Measurements from ENCODE around the gene CPN2.

Gene CPN2

DNA sequence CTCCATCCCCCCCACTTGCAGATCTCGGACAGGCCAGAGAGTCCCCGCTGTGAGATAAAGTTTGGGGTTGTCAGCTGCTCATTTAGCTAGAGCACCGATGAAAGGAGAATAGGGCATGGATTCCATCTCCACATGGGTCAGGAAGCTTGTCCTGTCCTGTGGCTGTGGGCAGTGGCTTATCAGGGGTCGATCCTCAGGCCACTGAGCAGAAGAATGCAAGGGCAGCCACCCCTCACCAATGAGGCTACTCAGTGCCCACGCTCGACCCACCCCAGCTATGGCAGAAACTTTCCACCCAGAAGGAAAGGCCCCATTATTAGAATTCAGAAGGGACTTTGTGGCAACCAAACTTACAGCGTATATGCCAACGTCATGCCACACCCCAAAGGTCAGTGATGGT, 43.3 kb downstream of the CPN2 start:
- ChIA-PET POLR2A (no interaction called here), CTCF (no interaction called here)
- DNase-seq (ENCODE audit: extremely low spot score) = no peak
- TF ChIP-seq TARDBP (IDR thresholded peaks at IDR 0.05) (no peak), SP1 (IDR thresholded peaks at IDR 0.05) (no peak), LEF1 (IDR thresholded peaks at IDR 0.05; ENCODE audit: borderline replicate concordance) (no peak), NFRKB (IDR thresholded peaks at IDR 0.05) (no peak), HDGF (IDR thresholded peaks at IDR 0.05; ENCODE audit: borderline replicate concordance) (no peak), FOXA1 (IDR thresholded peaks at IDR 0.05) (no peak), ZNF384 (IDR thresholded peaks at IDR 0.05) (no peak), ARNT (IDR thresholded peaks at IDR 0.05) (no peak), CTBP1 (IDR thresholded peaks at IDR 0.05; ENCODE audit: borderline replicate concordance) (no peak), ELF4 (IDR thresholded peaks at IDR 0.05) (no peak), FOXM1 (IDR thresholded peaks at IDR 0.05; ENCODE audit: borderline replicate concordance) (no peak), BHLHE40 (IDR thresholded peaks at IDR 0.05; ENCODE audit: borderline replicate concordance) (no peak)
- TF ChIP-seq, protein P1, sequence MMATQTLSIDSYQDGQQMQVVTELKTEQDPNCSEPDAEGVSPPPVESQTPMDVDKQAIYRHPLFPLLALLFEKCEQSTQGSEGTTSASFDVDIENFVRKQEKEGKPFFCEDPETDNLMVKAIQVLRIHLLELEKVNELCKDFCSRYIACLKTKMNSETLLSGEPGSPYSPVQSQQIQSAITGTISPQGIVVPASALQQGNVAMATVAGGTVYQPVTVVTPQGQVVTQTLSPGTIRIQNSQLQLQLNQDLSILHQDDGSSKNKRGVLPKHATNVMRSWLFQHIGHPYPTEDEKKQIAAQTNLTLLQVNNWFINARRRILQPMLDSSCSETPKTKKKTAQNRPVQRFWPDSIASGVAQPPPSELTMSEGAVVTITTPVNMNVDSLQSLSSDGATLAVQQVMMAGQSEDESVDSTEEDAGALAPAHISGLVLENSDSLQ (IDR thresholded peaks at IDR 0.05) = no peak

DNA sequence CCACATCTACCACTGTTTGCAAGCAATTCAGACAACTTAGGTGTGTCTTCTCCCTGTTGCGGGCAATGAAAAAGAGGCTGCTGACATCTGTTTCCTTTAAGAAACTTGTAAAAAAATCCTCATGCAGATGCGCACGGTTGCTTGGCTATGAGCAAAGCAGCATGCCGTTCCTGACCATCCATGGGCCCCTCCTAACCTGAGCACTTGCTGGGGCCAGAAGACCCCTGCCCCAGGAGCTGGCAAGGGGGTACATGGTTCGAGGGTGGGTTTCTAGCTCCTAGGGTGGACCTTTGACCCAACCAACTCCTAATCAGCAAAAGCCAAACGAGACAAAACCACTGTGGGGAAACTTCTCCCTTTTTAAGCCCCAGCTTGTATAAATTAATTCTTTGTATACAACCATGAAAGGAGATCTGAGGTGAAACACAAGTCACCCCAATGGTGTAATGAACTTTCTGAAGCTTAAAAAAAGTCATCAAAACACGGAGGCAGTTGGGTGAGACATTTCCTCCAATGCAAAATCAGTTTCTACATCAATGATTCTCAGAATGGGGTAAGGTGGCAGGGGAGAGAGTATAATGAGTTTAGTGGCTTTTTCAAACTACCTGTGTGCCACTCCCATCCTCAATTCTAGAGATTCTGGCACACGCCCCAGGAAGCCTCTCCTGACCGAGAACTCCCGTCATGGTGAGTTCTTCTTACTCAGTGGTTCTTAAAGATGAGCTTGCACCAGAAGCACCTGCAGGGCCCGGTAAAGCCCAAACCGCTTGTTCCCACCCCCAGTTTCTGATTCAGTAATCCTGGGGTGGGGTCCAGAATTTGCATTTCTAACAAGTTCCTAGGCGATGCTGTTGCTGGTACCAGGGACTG, 44.1 kb downstream of the CPN2 start:
- no peak for DNase-seq (ENCODE audit: extremely low spot score)
- POLR2A ChIA-PET = no interaction called here
- CTCF ChIA-PET = no interaction called here
- TF ChIP-seq, protein P1 (IDR thresholded peaks at IDR 0.05) = no peak
- TF ChIP-seq SP1 (IDR thresholded peaks at IDR 0.05) (no peak), SUZ12 (IDR thresholded peaks at IDR 0.05) (no peak), FOXK2 (IDR thresholded peaks at IDR 0.05) (no peak), FOXM1 (IDR thresholded peaks at IDR 0.05; ENCODE audit: borderline replicate concordance) (no peak), ARNT (IDR thresholded peaks at IDR 0.05) (no peak), NFRKB (IDR thresholded peaks at IDR 0.05) (no peak), L3MBTL2 (conservative IDR thresholded peaks at IDR 0.05) (no peak), BHLHE40 (IDR thresholded peaks at IDR 0.05; ENCODE audit: borderline replicate concordance) (no peak), TARDBP (IDR thresholded peaks at IDR 0.05) (no peak), LEF1 (IDR thresholded peaks at IDR 0.05; ENCODE audit: borderline replicate concordance) (no peak), HDGF (IDR thresholded peaks at IDR 0.05; ENCODE audit: borderline replicate concordance) (no peak), ZNF384 (IDR thresholded peaks at IDR 0.05) (no peak), FOXA1 (IDR thresholded peaks at IDR 0.05) (no peak), CTBP1 (IDR thresholded peaks at IDR 0.05; ENCODE audit: borderline replicate concordance) (no peak)

DNA sequence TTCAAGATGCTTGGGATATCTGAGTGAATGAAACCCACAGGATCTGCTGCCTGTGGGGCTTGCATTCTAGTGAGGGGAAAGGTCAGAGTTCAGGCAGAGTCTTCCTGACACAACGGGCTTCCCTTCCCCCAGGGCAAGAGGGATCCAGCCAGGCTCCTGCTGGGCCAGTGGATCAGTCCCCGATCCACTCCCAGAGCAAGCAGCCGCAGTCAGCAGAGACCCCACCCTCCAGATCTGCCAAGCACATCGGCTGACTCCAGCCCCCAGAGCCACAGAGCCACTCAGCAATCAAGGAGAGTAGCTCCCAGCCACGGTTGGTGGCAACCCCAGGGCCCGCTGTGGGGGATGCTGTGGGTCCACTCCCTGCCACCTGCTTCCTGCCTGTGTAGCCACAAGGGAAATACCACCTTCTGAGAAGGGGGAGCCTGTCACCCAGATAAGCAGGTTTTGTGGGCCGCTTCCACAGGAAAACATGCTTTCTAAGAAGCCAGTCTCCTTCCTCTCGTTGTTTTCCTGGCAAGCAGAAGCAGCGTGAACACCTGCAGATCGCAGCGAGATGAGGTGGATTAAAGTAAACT, 44.9 kb downstream of the CPN2 start:
- no peak for DNase-seq (ENCODE audit: extremely low spot score)
- TF ChIP-seq CTBP1 (IDR thresholded peaks at IDR 0.05; ENCODE audit: borderline replicate concordance) (no peak), SUZ12 (IDR thresholded peaks at IDR 0.05) (no peak), SP1 (IDR thresholded peaks at IDR 0.05) (no peak), L3MBTL2 (conservative IDR thresholded peaks at IDR 0.05) (no peak), ELF4 (IDR thresholded peaks at IDR 0.05) (no peak), BHLHE40 (IDR thresholded peaks at IDR 0.05; ENCODE audit: borderline replicate concordance) (no peak), LEF1 (IDR thresholded peaks at IDR 0.05; ENCODE audit: borderline replicate concordance) (no peak), FOXM1 (IDR thresholded peaks at IDR 0.05; ENCODE audit: borderline replicate concordance) (no peak), ZNF384 (IDR thresholded peaks at IDR 0.05) (no peak), HDGF (IDR thresholded peaks at IDR 0.05; ENCODE audit: borderline replicate concordance) (no peak), NFRKB (IDR thresholded peaks at IDR 0.05) (no peak), FOXA1 (IDR thresholded peaks at IDR 0.05) (no peak), ARNT (IDR thresholded peaks at IDR 0.05) (no peak), TARDBP (IDR thresholded peaks at IDR 0.05) (no peak), FOXK2 (IDR thresholded peaks at IDR 0.05) (no peak)
- TF ChIP-seq, protein P1 (IDR thresholded peaks at IDR 0.05) = no peak
- CTCF ChIA-PET = no interaction called here
- POLR2A ChIA-PET = no interaction called here

DNA sequence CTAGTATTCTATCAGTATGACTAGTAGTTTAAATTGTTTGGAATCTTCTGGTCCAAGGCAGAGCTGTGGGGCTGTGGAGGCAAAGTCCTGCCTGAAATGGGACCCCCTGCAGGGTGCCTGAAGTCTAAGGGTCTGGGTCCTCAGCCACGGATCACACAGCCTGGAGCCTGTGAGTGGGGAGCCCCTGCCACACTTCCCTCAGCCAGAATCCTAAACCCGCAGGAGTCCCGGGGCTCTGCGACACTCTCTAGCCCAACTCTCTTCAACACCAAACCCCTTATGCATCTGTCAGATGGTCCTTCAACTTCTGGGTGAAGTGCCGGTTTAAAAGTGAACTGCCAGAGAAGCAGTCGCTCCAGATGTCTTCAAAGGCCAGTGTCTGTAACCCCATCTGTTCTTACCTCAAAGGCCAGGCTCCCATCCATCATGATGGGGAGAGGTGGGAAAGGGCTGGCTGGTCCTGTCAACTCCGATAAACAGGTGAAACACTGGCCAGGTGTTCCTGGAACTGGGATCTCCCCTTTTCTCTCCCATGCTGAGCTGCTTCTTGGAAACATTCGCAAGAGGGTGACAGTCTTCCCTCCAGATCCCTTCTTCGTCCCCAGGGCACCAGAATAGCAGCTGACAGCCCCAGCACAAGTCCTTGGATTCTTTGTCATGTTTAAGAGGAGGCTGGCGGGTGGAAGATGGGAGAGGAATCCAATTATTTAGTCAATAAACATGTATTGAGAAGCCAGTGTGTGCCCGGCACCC, 45.6 kb downstream of the CPN2 start:
- CTCF ChIA-PET = no interaction called here
- POLR2A ChIA-PET = no interaction called here
- no peak for DNase-seq (ENCODE audit: extremely low spot score)
- TF ChIP-seq FOXA1 (IDR thresholded peaks at IDR 0.05) (no peak), NFRKB (IDR thresholded peaks at IDR 0.05) (no peak), L3MBTL2 (conservative IDR thresholded peaks at IDR 0.05) (no peak), FOXK2 (IDR thresholded peaks at IDR 0.05) (no peak), HDGF (IDR thresholded peaks at IDR 0.05; ENCODE audit: borderline replicate concordance) (no peak), LEF1 (IDR thresholded peaks at IDR 0.05; ENCODE audit: borderline replicate concordance) (no peak), BHLHE40 (IDR thresholded peaks at IDR 0.05; ENCODE audit: borderline replicate concordance) (no peak), FOXM1 (IDR thresholded peaks at IDR 0.05; ENCODE audit: borderline replicate concordance) (no peak), CTBP1 (IDR thresholded peaks at IDR 0.05; ENCODE audit: borderline replicate concordance) (no peak), ZNF384 (IDR thresholded peaks at IDR 0.05) (no peak), ARNT (IDR thresholded peaks at IDR 0.05) (no peak), SP1 (IDR thresholded peaks at IDR 0.05) (no peak), SUZ12 (IDR thresholded peaks at IDR 0.05) (no peak), ELF4 (IDR thresholded peaks at IDR 0.05) (no peak), TARDBP (IDR thresholded peaks at IDR 0.05) (no peak)
- TF ChIP-seq, protein P1 (IDR thresholded peaks at IDR 0.05) = no peak

Measured in HEK293T (cell line).